T47D (cell line): ENCODE measurements around the gene CHD2.

Source experiments
- DNase-seq, 2 experiments: peaks; one replicate each; pipeline versions ENCODE4 v3.0.0 to v3.0.0-alpha.2; 2011 to 2012; ENCODE audit warnings: low read depth in 1 of 2, low spot score in 1 of 2
- JUND ChIP-seq: IDR thresholded peaks from 2 replicates; pipeline ENCODE4 v1.6.1; 2012; ENCODE audit warnings: low read depth
- in situ Hi-C: cut with HindIII; loops from 2 replicates; pipeline ENCODE4 v1.10.0; 2016; ENCODE audit warnings: low sequenced_read_pairs, low pct_unique_long_range_greater_than_20kb

Gene CHD2

GRCh38 chr15:92951800-92952457, 51.8 kb downstream of the CHD2 start:
- no peak for TF ChIP-seq JUND

DNA sequence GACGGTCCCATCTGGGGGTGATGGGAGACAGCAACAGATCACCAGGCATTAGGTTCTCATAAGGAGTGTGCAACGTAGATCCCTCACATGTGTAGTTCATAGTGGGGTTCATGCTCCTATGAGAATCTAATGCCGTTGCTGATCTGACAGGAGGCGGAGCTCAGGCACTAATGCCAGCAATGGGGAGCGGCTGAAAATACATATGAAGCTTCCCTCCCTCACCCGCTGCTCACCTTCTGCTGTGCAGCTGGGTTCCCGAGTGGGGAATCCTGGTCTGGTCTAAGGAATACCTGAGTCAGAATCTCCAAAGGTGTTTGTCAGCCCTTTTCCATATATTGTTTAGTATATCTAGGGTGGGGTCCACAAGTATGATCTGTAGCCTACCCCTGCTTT, 52.3 kb downstream of the CHD2 start:
- DNase-seq = no peak

More at GRCh38 chr15:92951800-92952457, 51.8 kb downstream of the CHD2 start:
- in situ Hi-C loops = no loop called here
- DNase-seq = no peak

GRCh38 chr15:92953566-92953965, 53.4 kb downstream of the CHD2 start:
- TF ChIP-seq JUND = no peak
- no peak for DNase-seq
- in situ Hi-C loops = no loop called here

More for the DNA sequence above, 52.3 kb downstream of the CHD2 start:
- no peak for TF ChIP-seq JUND
- in situ Hi-C loops = no loop called here

DNA sequence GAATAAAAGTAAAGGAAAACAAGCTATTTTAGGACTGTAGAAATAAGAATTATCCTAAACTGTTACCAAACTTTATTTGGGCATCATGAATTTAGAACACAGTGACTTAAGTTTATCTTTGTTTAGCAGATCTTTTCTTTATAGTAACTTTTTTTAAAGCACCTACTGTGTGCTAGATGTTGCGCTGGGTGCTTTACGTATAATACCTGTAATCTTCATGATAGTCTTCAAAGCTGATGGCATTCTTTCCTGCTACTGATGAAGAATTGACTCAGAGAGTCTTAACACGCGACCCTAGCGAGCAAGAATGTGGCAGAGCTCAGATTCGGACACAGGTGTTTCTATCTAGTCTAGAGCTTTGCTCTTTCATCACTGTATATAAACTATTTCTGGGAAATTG, 53.9 kb downstream of the CHD2 start:
- TF ChIP-seq JUND = no peak
- no peak for DNase-seq
- in situ Hi-C loops = no loop called here

- no peak for TF ChIP-seq JUND
- in situ Hi-C loops = no loop called here
- DNase-seq = peak in 1 of 2 experiments; percentile 52
These were observed 54.5 kb downstream of the CHD2 start for GRCh38 chr15:92954578-92954977.

DNA sequence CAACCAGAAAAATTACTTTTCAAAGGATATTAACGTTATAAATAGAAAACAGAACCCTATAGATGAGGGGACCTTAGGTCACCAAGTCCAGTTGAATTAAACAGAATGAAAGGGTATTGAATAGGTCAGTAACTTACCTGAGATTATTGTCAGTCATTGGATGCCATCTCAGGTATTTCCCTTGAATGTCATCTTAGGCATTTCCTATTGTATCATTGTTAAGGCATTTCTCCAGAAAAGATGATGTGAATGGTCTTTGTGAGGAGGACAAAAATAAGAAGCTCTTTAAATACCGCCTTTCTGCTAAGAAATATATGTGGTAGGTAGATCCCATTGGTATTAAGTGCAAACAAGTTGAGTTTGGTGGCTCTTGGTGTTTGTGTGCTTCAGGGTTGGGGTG, 55.6 kb downstream of the CHD2 start:
- in situ Hi-C loops = no loop called here
- no peak for TF ChIP-seq JUND
- DNase-seq = no peak

DNA sequence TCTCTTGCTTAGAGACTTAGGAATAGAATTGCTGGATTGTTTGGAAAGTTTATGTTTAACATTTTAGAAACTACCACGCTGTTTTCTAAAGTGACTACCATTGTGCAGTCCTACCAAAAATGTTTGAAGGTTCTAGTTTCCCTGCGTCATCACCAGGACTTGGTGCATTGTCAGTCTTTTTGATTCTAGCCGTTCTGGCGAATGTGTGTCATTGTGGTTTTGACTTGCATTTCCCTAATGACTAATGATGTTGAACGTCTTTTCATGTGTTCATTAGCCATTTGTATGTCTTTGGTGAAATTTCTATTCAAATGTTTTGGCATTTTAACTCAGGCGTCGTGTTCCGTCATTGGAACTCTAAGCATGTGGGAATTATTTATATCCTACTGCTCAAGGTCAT, 58.0 kb downstream of the CHD2 start:
- TF ChIP-seq JUND = no peak
- DNase-seq = no peak
- in situ Hi-C loops = no loop called here

DNA sequence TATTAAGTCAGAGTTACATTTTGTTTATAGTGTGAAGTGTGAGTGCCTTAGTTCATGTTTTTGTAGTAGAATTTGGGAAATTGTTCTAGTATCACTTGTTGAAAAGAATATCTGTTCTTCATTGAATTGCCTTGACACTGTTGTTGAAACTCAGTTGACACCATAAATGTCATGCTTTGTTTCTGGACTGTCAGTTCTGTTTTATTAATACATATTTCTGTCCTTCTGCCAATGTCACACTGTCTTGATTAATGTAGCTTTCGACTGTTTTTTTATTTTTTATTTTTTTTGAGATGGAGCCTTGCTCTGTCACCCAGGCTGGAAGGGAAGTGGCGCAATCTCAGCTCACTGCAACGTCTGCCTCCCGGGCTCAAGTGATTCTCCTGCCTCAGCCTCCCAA, 59.1 kb downstream of the CHD2 start:
- TF ChIP-seq JUND = no peak
- in situ Hi-C loops = no loop called here
- DNase-seq = no peak

GRCh38 chr15:92960996-92961681, 61.0 kb downstream of the CHD2 start:
- no peak for TF ChIP-seq JUND
- in situ Hi-C loops = no loop called here
- DNase-seq = no peak

DNA sequence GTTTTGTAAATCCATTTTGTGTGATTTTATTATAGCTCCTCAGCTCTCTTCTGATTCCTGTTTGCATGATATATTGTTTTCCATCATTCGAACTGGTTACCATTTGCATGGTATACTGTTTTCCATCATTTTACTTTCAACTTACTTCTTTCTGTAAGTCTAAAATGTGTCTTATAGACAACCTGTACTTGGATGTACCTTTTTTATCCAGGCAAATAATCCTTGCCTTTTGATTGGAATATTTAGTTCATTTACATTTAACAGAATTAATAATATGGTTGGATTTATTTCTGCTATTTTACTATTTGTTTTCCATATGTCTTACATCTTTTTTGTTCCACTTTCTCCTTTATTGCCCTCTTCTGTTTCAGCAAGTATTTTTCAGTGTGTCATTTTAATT, 62.8 kb downstream of the CHD2 start:
- in situ Hi-C loops = no loop called here
- no peak for DNase-seq
- no peak for TF ChIP-seq JUND

- DNase-seq = no peak
- in situ Hi-C loops = no loop called here
- no peak for TF ChIP-seq JUND
These were observed 63.7 kb downstream of the CHD2 start for GRCh38 chr15:92963794-92964193.

DNA sequence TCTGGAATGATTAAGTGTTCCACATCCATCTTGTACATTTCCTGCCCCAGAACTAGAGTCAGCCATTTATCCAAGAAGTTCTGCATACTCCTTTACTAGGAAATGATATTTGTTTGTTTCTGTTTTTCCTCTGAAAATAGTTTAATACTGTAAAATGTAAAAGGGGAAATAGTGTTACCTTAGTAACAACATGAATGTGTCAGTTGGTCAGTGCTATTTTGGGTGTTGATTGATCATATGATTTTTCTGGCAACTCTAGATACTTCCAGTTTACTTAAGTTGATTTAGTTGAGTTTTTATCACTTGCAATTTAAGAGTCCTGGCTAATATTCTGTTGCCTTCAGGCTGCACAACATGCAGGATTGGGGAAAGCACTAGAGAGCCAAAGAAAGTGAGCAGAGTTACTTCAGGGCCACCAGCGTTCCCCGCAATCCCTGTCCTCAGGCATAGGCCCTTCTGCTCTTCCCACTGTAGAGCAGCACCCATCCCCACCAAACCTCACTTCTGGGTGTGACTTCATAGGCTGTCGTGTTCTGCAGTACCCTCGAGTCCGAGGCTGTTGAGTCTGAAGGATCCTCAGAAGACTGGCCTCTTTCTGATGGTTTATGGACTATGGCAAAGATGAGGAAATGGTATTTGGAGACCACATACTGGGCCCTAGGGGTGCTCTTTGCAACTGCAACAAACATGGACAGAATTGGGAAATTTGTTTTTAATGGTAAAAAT, 69.0 kb downstream of the CHD2 start:
- no peak for TF ChIP-seq JUND
- DNase-seq = no peak
- in situ Hi-C loops = no loop called here

DNA sequence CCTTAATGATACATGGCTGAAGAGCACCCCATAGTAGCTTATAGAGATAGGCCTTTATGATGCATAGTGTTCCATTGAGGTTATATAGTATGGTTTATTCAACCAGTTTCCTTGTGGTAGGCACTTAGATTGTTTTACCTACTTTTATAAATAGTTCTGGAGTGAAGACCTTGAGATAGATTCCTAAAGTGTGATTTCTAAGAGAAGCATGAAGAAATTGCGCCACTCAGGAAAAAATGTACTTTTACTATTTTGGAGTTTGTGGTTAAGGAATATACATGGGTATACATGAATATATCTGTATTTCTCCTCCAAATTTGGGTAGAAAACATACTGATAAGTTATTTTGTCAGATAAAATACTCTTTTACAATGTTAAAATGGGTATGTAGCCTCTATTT, 70.5 kb downstream of the CHD2 start:
- no peak for TF ChIP-seq JUND
- in situ Hi-C loops = no loop called here
- no peak for DNase-seq
